Subcutaneous adipose tissue (tissue), 4 donors: ENCODE results near the gene MSANTD2. TPM values are rescaled to one million over a fixed set of nuclear protein-coding genes. Genes with fewer than 3 reads are reported as not detected.

Experiments used
- CTCF ChIP-seq: fragments of 450-650 bp; IDR thresholded peaks from one replicate; pipeline ENCODE4 v1.5.1; 2016; ENCODE audit warnings: low read depth, mild to moderate bottlenecking, control low read depth, antibody characterized with exemption, moderate library complexity
- total RNA-seq, 4 donors: library from RNA; depleted of rRNA; stranded (reverse); fragments of >200 nt; gene quantifications; one replicate each; pipeline ENCODE4 v1.1.0, GENCODE V29; 2016

The MSANTD2 gene
- total RNA-seq, 4 donors from 2014 or later = 11.6 to 23.9 (median 15.0) TPM

GRCh38 chr11:124832571-124832970, 32.4 kb upstream of the MSANTD2 start:
- no peak for TF ChIP-seq CTCF

- no peak for TF ChIP-seq CTCF
Observed at GRCh38 chr11:124831897-124832296, 31.7 kb upstream of the MSANTD2 start.

GRCh38 chr11:124830749-124831148, 30.5 kb upstream of the MSANTD2 start:
- no peak for TF ChIP-seq CTCF

GRCh38 chr11:124829986-124830385, 29.8 kb upstream of the MSANTD2 start:
- TF ChIP-seq CTCF = no peak

GRCh38 chr11:124825876-124826275, 25.7 kb upstream of the MSANTD2 start:
- no peak for TF ChIP-seq CTCF

GRCh38 chr11:124823512-124824376, 23.5 kb upstream of the MSANTD2 start:
- no peak for TF ChIP-seq CTCF

GRCh38 chr11:124821995-124822730, 22.0 kb upstream of the MSANTD2 start:
- TF ChIP-seq CTCF = no peak
